ENCODE results near the gene ACACB.

DNA sequence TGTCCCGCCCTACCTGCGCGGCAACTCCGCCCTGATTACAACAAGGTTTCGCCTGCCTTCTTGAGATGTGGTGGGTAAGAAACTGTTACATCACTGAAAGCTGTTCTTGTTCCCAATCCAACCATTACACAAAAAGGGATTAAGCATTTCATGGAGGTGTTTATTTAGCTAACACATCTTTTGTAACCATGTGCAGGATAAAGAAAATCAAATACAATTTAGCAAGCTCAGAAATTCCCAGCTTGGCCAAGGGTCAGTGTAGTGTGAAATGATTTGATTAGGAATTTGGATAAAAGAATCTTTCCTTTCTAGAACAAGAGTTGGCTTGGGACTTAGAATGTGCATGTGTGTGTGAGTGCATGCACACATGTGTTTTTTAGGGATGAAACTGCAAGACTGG is 186.4 kb downstream of the ACACB start:
- TF ChIP-seq, protein P1, sequence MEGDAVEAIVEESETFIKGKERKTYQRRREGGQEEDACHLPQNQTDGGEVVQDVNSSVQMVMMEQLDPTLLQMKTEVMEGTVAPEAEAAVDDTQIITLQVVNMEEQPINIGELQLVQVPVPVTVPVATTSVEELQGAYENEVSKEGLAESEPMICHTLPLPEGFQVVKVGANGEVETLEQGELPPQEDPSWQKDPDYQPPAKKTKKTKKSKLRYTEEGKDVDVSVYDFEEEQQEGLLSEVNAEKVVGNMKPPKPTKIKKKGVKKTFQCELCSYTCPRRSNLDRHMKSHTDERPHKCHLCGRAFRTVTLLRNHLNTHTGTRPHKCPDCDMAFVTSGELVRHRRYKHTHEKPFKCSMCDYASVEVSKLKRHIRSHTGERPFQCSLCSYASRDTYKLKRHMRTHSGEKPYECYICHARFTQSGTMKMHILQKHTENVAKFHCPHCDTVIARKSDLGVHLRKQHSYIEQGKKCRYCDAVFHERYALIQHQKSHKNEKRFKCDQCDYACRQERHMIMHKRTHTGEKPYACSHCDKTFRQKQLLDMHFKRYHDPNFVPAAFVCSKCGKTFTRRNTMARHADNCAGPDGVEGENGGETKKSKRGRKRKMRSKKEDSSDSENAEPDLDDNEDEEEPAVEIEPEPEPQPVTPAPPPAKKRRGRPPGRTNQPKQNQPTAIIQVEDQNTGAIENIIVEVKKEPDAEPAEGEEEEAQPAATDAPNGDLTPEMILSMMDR (IDR thresholded peaks at IDR 0.05) = no peak
- no peak for TF ChIP-seq POLR2A (IDR thresholded peaks at IDR 0.05)
